HG03457 (cell line): ENCODE measurements around the gene ERFL.
"Not testable (repeated sequence)": the region's sequence is repeated elsewhere in the genome, so short reads cannot be mapped to it uniquely, and the experiment has no call there.

Source experiments
- ATAC-seq: cut with Tn5 transposase; IDR thresholded peaks from one replicate; pipeline ENCODE4 v1.9.1; 2021; ENCODE audit warnings: moderate number of reproducible peaks; ENCODE audit not compliant: unreplicated experiment

ERFL gene

GRCh38 chr19:41879670-41880328 lies 48.5 kb downstream of the ERFL start:
- ATAC-seq = no peak

GRCh38 chr19:41879080-41879479 lies 49.2 kb downstream of the ERFL start:
- ATAC-seq = no peak

- no peak for ATAC-seq
These were observed 50.0 kb downstream of the ERFL start for GRCh38 chr19:41877916-41878905.

- peak; percentile 48 for ATAC-seq
These were observed 51.1 kb downstream of the ERFL start, which contains the start of gene CD79A for GRCh38 chr19:41876847-41877832. Gene CD79A, plus strand, starts transcription at chr19:41877279. Its CDS starts 26 bp downstream, at chr19:41877305.

GRCh38 chr19:41875973-41876372 lies 52.3 kb downstream of the ERFL start:
- ATAC-seq = not testable (repeated sequence)

GRCh38 chr19:41872775-41873647 lies 55.2 kb downstream of the ERFL start:
- ATAC-seq = no peak

- no peak for ATAC-seq
These were observed 55.9 kb downstream of the ERFL start for GRCh38 chr19:41872384-41872774.

GRCh38 chr19:41871573-41872383 lies 56.5 kb downstream of the ERFL start:
- no peak for ATAC-seq

- ATAC-seq = no peak
These were observed 57.8 kb downstream of the ERFL start for GRCh38 chr19:41870401-41870873.

GRCh38 chr19:41869374-41869955 lies 58.8 kb downstream of the ERFL start:
- ATAC-seq = no peak

GRCh38 chr19:41868989-41869300 lies 59.3 kb downstream of the ERFL start:
- ATAC-seq = no peak

- ATAC-seq = no peak
These were observed 59.9 kb downstream of the ERFL start for GRCh38 chr19:41868120-41868988.

GRCh38 chr19:41866284-41866683 lies 62.0 kb downstream of the ERFL start:
- no peak for ATAC-seq

GRCh38 chr19:41864374-41864773 lies 63.9 kb downstream of the ERFL start:
- ATAC-seq = no peak

- ATAC-seq = no peak
These were observed 64.9 kb downstream of the ERFL start for GRCh38 chr19:41863209-41863931.

- no peak for ATAC-seq
These were observed 65.7 kb downstream of the ERFL start for GRCh38 chr19:41862445-41862986.

GRCh38 chr19:41861846-41862245 lies 66.4 kb downstream of the ERFL start:
- no peak for ATAC-seq
